ENCODE data around the gene ANAPC15.

The ANAPC15 gene

GRCh38 chr11:72084965-72085364, 27.5 kb downstream of the ANAPC15 start:
- no peak for DNase-seq (ENCODE audit: low read depth)

GRCh38 chr11:72084076-72084475, 28.4 kb downstream of the ANAPC15 start:
- no peak for DNase-seq (ENCODE audit: low read depth)

- no peak for DNase-seq (ENCODE audit: low read depth)
Observed at GRCh38 chr11:72083414-72083813, 29.1 kb downstream of the ANAPC15 start.

GRCh38 chr11:72081821-72082453, 30.6 kb downstream of the ANAPC15 start:
- DNase-seq (ENCODE audit: low read depth): no peak

- no peak for DNase-seq (ENCODE audit: low read depth)
Observed at GRCh38 chr11:72081184-72081644, 31.3 kb downstream of the ANAPC15 start.

GRCh38 chr11:72080326-72081183, 31.9 kb downstream of the ANAPC15 start, which contains the start of the genes LRRC51 and NUMA1:
Gene LRRC51 (plus strand): TSS chr11:72080850. CDS start chr11:72089084, 8,234 bp downstream.
Gene NUMA1 (minus strand): TSS chr11:72080542. CDS start chr11:72035943, 44,599 bp downstream.
- peak; percentile 100 for DNase-seq (ENCODE audit: low read depth)

- DNase-seq (ENCODE audit: low read depth): no peak
Observed at GRCh38 chr11:72079819-72080325, 32.6 kb downstream of the ANAPC15 start.

- peak; percentile 31 for DNase-seq (ENCODE audit: low read depth)
Observed at GRCh38 chr11:72078477-72078876, 34.0 kb downstream of the ANAPC15 start.

GRCh38 chr11:72075756-72076155, 36.7 kb downstream of the ANAPC15 start:
- no peak for DNase-seq (ENCODE audit: low read depth)

- peak; percentile 38 for DNase-seq (ENCODE audit: low read depth)
Observed at GRCh38 chr11:72075109-72075508, 37.4 kb downstream of the ANAPC15 start.

- peak; percentile 66 for DNase-seq (ENCODE audit: low read depth)
Observed at GRCh38 chr11:72072348-72072747, 40.1 kb downstream of the ANAPC15 start.

- no peak for DNase-seq (ENCODE audit: low read depth)
Observed at GRCh38 chr11:72070491-72070890, 42.0 kb downstream of the ANAPC15 start.

GRCh38 chr11:72069787-72070251, 42.7 kb downstream of the ANAPC15 start:
- DNase-seq (ENCODE audit: low read depth): peak; percentile 92

- DNase-seq (ENCODE audit: low read depth): peak; percentile 20
Observed at GRCh38 chr11:72069200-72069599, 43.3 kb downstream of the ANAPC15 start.

GRCh38 chr11:72067676-72068075, 44.8 kb downstream of the ANAPC15 start:
- no peak for DNase-seq (ENCODE audit: low read depth)

GRCh38 chr11:72067266-72067665, 45.2 kb downstream of the ANAPC15 start:
- DNase-seq (ENCODE audit: low read depth): no peak

GRCh38 chr11:72066855-72067254, 45.6 kb downstream of the ANAPC15 start:
- DNase-seq (ENCODE audit: low read depth): no peak

- no peak for DNase-seq (ENCODE audit: low read depth)
Observed at GRCh38 chr11:72061739-72062396, 50.6 kb downstream of the ANAPC15 start.
